Calu3 (cell line): ENCODE results near the gene WFS1. TPM values are rescaled to one million over a fixed set of nuclear protein-coding genes. Genes with fewer than 3 reads are reported as not detected.

Experiments used
- BruUV-seq: library from RNA; stranded (reverse); fragments of 400-500 nt; replicated peaks from 2 replicates; lab custom pipeline; 2021; lab: Mats Ljungman, UMichigan
- CTCF ChIA-PET: fragments of 300-600 bp; sonication (Branson Sonifier 250); formaldehyde crosslinking; loops from one replicate; lab custom pipeline; 2022; ENCODE audit warnings: antibody characterized with exemption; lab: Charles Lee
- DNase-seq: peaks from one replicate; pipeline ENCODE4 v3.0.0; 2022
- H3K27ac Mint-ChIP-seq: one replicate; pipeline ENCODE4 v1.8.0; 2022; ENCODE audit warnings: mixed read lengths; ENCODE audit not compliant: unreplicated experiment
- H3K27me3 Mint-ChIP-seq: one replicate; pipeline ENCODE4 v1.8.0; 2022; ENCODE audit warnings: mixed read lengths; ENCODE audit not compliant: unreplicated experiment
- H3K36me3 Mint-ChIP-seq: one replicate; pipeline ENCODE4 v1.8.0; 2022; ENCODE audit warnings: mild to moderate bottlenecking, moderate library complexity, mixed read lengths; ENCODE audit not compliant: insufficient read depth, unreplicated experiment
- H3K4me1 Mint-ChIP-seq: one replicate; pipeline ENCODE4 v1.8.0; 2022; ENCODE audit warnings: mild to moderate bottlenecking, low read depth, mixed read lengths; ENCODE audit not compliant: unreplicated experiment
- H3K4me3 Mint-ChIP-seq: one replicate; pipeline ENCODE4 v1.8.0; 2022; ENCODE audit warnings: mild to moderate bottlenecking, low read depth, moderate library complexity, mixed read lengths; ENCODE audit not compliant: unreplicated experiment
- H3K9me3 Mint-ChIP-seq: one replicate; pipeline ENCODE4 v1.8.0; 2022; ENCODE audit warnings: low read depth, mixed read lengths; ENCODE audit not compliant: unreplicated experiment
- CTCF ChIP-seq: fragments of 200-600 bp; IDR thresholded peaks from one replicate; pipeline ENCODE4 v1.8.0; 2022; ENCODE audit warnings: antibody characterized with exemption; ENCODE audit not compliant: unreplicated experiment
- intact Hi-C: fragments of 100-400 bp; cut with micrococcal nuclease; formaldehyde crosslinking; loops from one replicate; pipeline ENCODE4 v1.10.0; 2022; ENCODE audit not compliant: unreplicated experiment
- total RNA-seq: library from RNA; stranded (reverse); gene quantifications from 2 replicates; pipeline ENCODE4 v1.2.3, GENCODE V29; 2022

WFS1 gene
- total RNA-seq, 1 experiment from 2014 or later = 23.4 TPM

DNA sequence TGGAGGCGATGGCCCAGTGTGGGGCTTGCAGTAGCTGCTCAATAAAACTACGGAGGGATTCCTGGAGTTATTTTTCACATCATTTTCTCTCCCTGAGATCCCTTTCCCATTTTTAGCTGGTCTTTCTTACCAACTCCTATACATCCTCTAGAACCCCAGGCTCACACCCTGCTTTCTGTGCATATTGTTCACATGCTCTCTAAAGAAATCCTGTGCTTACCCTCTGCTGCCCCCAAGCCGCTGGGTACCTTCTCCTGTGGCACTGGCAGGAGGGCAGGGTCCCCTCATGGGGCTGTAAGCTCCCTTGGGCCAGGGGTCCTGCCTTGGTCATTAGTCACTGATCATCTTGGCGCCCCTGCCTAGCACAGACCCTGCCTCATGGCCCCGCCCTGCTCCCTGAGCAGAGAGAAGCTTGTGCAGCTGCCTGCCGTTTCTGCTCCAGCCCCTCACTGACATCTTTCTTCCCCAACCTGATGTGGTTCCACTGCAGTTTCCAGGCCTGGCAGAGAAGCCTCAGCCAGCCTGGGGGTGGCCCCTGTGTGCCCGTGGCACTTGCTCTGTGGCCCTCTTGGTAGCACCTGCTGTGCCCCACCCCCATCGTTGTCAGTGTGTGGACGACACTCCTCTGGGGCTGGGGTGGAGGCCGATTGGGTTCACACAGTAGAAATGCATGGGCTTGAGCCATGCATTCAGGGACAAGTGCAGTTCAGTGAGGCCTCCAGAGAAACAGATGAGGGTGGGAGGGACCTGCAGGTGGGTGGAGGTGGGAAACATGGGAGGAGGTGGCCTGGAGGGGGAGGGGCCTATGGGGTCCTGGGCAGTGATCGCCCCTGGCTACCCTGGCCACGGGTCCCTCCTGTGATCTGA is 69.5 kb downstream of the WFS1 start:
- peaks cover 4% of the 10 kb centered on the region for H3K36me3 Mint-ChIP-seq
- intact Hi-C loops = no loop called here
- CTCF ChIA-PET = no interaction called here
- BruUV-seq = no TSS peak
- H3K4me3 Mint-ChIP-seq = no peak overlapping the region
- peaks cover 20% of the 10 kb centered on the region for H3K4me1 Mint-ChIP-seq
- DNase-seq = no peak
- peak overlapping the region; percentile 18 for H3K27ac Mint-ChIP-seq
- no peak for TF ChIP-seq CTCF
- peaks cover 49% of the 10 kb centered on the region for H3K27me3 Mint-ChIP-seq
- no peaks in the 10 kb centered on the region for H3K9me3 Mint-ChIP-seq

GRCh38 chr4:6339818-6340445 is 70.3 kb downstream of the WFS1 start:
- BruUV-seq = no TSS peak
- no peak for TF ChIP-seq CTCF
- DNase-seq = no peak
- H3K4me3 Mint-ChIP-seq = no peak overlapping the region
- H3K27ac Mint-ChIP-seq = no peak overlapping the region
- H3K27me3 Mint-ChIP-seq = peaks cover 45% of the 10 kb centered on the region
- H3K4me1 Mint-ChIP-seq = peaks cover 20% of the 10 kb centered on the region
- no peaks in the 10 kb centered on the region for H3K36me3 Mint-ChIP-seq
- CTCF ChIA-PET = no interaction called here
- intact Hi-C loops = loop anchor here (5.0 kb wide), 1 partner anchor 207 kb away; no protein-coding TSS in a partner anchor
- H3K9me3 Mint-ChIP-seq = no peaks in the 10 kb centered on the region

DNA sequence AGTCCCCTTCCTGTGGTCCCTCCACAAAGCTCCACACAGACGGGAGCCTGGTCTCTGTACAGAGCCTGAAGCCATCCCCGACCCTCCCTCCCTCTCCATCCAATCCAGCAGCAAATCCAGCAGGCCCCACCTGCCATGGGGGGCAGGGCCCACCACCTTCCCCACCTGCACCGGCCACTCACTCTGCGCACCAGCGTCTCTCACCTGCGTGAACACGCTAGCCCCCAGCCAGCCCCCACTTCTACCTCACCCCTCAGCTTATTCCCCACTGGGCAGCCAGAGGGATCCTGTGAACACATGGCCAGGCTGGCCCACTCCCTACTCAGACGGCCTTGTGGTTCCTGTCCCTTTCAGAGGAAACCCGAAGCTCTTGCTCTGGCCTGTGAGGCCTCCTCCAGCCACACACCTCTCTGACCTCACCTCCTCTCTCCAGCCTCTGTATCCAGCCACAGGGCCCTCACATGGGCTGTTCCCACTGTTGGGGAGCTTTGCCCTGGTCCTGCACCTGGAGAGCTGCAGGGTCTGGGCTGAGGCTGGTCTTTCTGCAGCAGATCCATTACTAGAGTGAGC is 70.9 kb downstream of the WFS1 start:
- CTCF ChIA-PET = no interaction called here
- H3K4me3 Mint-ChIP-seq = no peak overlapping the region

More for the DNA sequence above, 70.9 kb downstream of the WFS1 start:
- no peaks in the 10 kb centered on the region for H3K9me3 Mint-ChIP-seq
- peaks cover 39% of the 10 kb centered on the region for H3K27me3 Mint-ChIP-seq
- H3K4me1 Mint-ChIP-seq = peaks cover 20% of the 10 kb centered on the region
- intact Hi-C loops = loop anchor here (5.0 kb wide), 1 partner anchor 207 kb away; no protein-coding TSS in a partner anchor
- no TSS peak for BruUV-seq
- H3K27ac Mint-ChIP-seq = no peak overlapping the region
- DNase-seq = no peak
- TF ChIP-seq CTCF = no peak
- no peaks in the 10 kb centered on the region for H3K36me3 Mint-ChIP-seq
